HFF-Myc (cell line): ENCODE results near the gene ANAPC13.
A peak's percentile ranks its signal among the peaks of the same experiment; 100 is the strongest.

Experiments
- DNase-seq: peaks from one replicate; pipeline ENCODE4 v3.0.0-alpha.2; 2011; ENCODE audit warnings: low read depth; ENCODE audit errors: extremely low read depth
- H3K4me3 ChIP-seq: replicated peaks from 2 replicates; pipeline ENCODE4 v1.5.1; 2011; ENCODE audit warnings: low read depth, mild to moderate bottlenecking, control low read depth, low read length
- CTCF ChIP-seq: IDR thresholded peaks from 2 replicates; pipeline ENCODE4 v1.5.1; 2012; ENCODE audit warnings: mild to moderate bottlenecking, low read depth, low read length, control low read depth; ENCODE audit errors: missing control alignments

The ANAPC13 gene

GRCh38 chr3:134485718-134486576 lies at the start of gene ANAPC13, which contains the start of gene CEP63:
ANAPC13 (minus strand) TSS chr3:134485985; CDS start chr3:134482904, 3,081 bp downstream.
CEP63 (plus strand) TSS chr3:134486057; CDS start chr3:134495321, 9,264 bp downstream.
- peak; percentile 98 for DNase-seq
- TF ChIP-seq CTCF = no peak
- peak within 1 kb of the TSS; percentile 90 for H3K4me3 ChIP-seq

GRCh38 chr3:134535186-134535970 lies 49.6 kb upstream of the ANAPC13 start:
- no peak for TF ChIP-seq CTCF
- H3K4me3 ChIP-seq = no peak overlapping the region
- DNase-seq = no peak

- no peak for DNase-seq
- H3K4me3 ChIP-seq = no peak overlapping the region
- TF ChIP-seq CTCF = no peak
Observed at GRCh38 chr3:134533493-134533892, 47.7 kb upstream of the ANAPC13 start.

GRCh38 chr3:134527538-134528186 lies 41.9 kb upstream of the ANAPC13 start:
- TF ChIP-seq CTCF = no peak
- DNase-seq = no peak
- no peak overlapping the region for H3K4me3 ChIP-seq

GRCh38 chr3:134527037-134527436 lies 41.3 kb upstream of the ANAPC13 start:
- TF ChIP-seq CTCF = peak; percentile 38
- no peak for DNase-seq

GRCh38 chr3:134526319-134526718 lies 40.5 kb upstream of the ANAPC13 start:
- no peak for DNase-seq
- TF ChIP-seq CTCF = no peak
- H3K4me3 ChIP-seq = no peak overlapping the region

More at GRCh38 chr3:134527037-134527436, 41.3 kb upstream of the ANAPC13 start:
- no peak overlapping the region for H3K4me3 ChIP-seq
